Activated CD4-positive, alpha-beta T cell treated with anti-CD3 and anti-CD28 coated beads, Interleukin-2, amount 50 U/mL, for 16 hours (primary cell): ENCODE data around the gene ZNF385C.

Experiments used
- DNase-seq: peaks from one replicate; pipeline ENCODE4 v3.0.0-alpha.2; 2020

The ZNF385C gene

GRCh38 chr17:41977991-41978390 lies 120.3 kb downstream of the ZNF385C start:
- no peak for DNase-seq

GRCh38 chr17:41976142-41976768 lies 122.0 kb downstream of the ZNF385C start:
- DNase-seq: no peak
